ENCODE results near the gene AQP4.

- no peak for TF ChIP-seq POLR2AphosphoS5 (IDR thresholded peaks at IDR 0.05; ENCODE audit: borderline replicate concordance, low read depth, low read length)
- no peak for TF ChIP-seq EZH2 (IDR thresholded peaks at IDR 0.05)
- no peak for TF ChIP-seq FOXP2 (optimal IDR thresholded peaks at IDR 0.05; ENCODE audit: control extremely low read depth, extremely low read length, insufficient read depth)
Observed at GRCh38 chr18:26908906-26909305, 43.4 kb upstream of the AQP4 start.
